Kidney (tissue), 14 donors: ENCODE measurements around the gene C1QTNF12. TPM values are rescaled to one million over a fixed set of nuclear protein-coding genes. Genes with fewer than 3 reads are reported as not detected.
A peak's percentile ranks its signal among the peaks of the same experiment; 100 is the strongest.

Experiments
- DNase-seq, 5 donors: peaks; one replicate each; pipeline ENCODE4 v3.0.0-alpha.2; 2013 to 2020
- FAIRE-seq: peaks from 2 replicates; lab custom pipeline; 2012; peaks lifted over from hg19 to GRCh38; lab: Jason Lieb, UNC
- H3K27ac ChIP-seq, 2 donors: one replicate each; pipeline ENCODE4 v1.7.0; 2013; ENCODE audit warnings: low read depth in 2 of 2, low read length in 2 of 2, inconsistent platforms in 1 of 2
- H3K27me3 ChIP-seq: one replicate; pipeline ENCODE4 v1.7.1; 2013; ENCODE audit warnings: low read length, inconsistent platforms; ENCODE audit not compliant: control insufficient read depth, insufficient read depth
- H3K36me3 ChIP-seq, 3 donors: one replicate each; pipeline versions ENCODE4 v1.7.0 to v1.7.1; 2013; ENCODE audit warnings: low read length in 3 of 3, control low read depth in 1 of 3, inconsistent platforms in 1 of 3; ENCODE audit not compliant: insufficient read depth in 3 of 3, control insufficient read depth in 2 of 3
- H3K4me1 ChIP-seq, 3 donors: one replicate each; pipeline versions ENCODE4 v1.7.0 to v1.7.1; 2013; ENCODE audit warnings: low read length in 3 of 3, inconsistent platforms in 1 of 3, low read depth in 1 of 3; ENCODE audit not compliant: control insufficient read depth in 2 of 3, insufficient read depth in 2 of 3
- H3K4me3 ChIP-seq, 3 donors: one replicate each; pipeline versions ENCODE4 v1.7.0 to v1.8.1; 2013; ENCODE audit warnings: low read length in 3 of 3, control low read depth in 1 of 3, inconsistent platforms in 1 of 3
- H3K9ac ChIP-seq, 3 donors: one replicate each; pipeline versions ENCODE4 v1.7.0 to v1.7.1; 2013; ENCODE audit warnings: low read length in 3 of 3, control low read depth in 1 of 3, inconsistent platforms in 1 of 3
- H3K9me3 ChIP-seq, 3 donors: one replicate each; pipeline versions ENCODE4 v1.7.0 to v1.7.1; 2013; ENCODE audit warnings: low read length in 3 of 3, control low read depth in 1 of 3, inconsistent platforms in 1 of 3; ENCODE audit not compliant: control insufficient read depth in 2 of 3, insufficient read depth in 1 of 3
- intact Hi-C: fragments of 100-400 bp; cut with DNase I; formaldehyde crosslinking; loops from one replicate; pipeline ENCODE4 v1.11.1; 2022
- polyA plus RNA-seq: library from polyadenylated mRNA; stranded (reverse); fragments of 350-450 nt; fragmentation: Illumina TruSeq; extraction: RNeasy Lipid Tissue Mini Kit (QIAGEN cat#74804); gene quantifications from one replicate; pipeline ENCODE4 v1.2.3, GENCODE V29; 2014; ENCODE audit warnings: low read depth, low replicate concordance; ENCODE audit not compliant: insufficient read depth
- total RNA-seq: library from RNA; stranded (reverse); fragmentation: NEBNext Ultra II Directional; extraction: Animal tissue kit (Norgen Biotek cat#: 25700); gene quantifications from one replicate; pipeline ENCODE4 v1.2.1, GENCODE V29; 2021
- TF ChIP-seq, protein P1 (sequence below): IDR thresholded peaks from 3 replicates; pipeline ENCODE4 v1.5.1; 2012; ENCODE audit warnings: mild to moderate bottlenecking, moderate library complexity, borderline replicate concordance; ENCODE audit not compliant: insufficient read depth; ENCODE audit errors: extremely low read depth
- donor health status: control.
- donor health status: control.
- donor health status: control.
- donor health status: control.
- donor health status: control.
- donor health status: DM: yes; HTN: yes; CAD: no.
- donor health status: Normal renal cell carcinoma (clear cell type).

Gene C1QTNF12
- total and polyA plus RNA-seq, 2 donors from 2014 or later, result 3.1 to 9.9 TPM

DNA sequence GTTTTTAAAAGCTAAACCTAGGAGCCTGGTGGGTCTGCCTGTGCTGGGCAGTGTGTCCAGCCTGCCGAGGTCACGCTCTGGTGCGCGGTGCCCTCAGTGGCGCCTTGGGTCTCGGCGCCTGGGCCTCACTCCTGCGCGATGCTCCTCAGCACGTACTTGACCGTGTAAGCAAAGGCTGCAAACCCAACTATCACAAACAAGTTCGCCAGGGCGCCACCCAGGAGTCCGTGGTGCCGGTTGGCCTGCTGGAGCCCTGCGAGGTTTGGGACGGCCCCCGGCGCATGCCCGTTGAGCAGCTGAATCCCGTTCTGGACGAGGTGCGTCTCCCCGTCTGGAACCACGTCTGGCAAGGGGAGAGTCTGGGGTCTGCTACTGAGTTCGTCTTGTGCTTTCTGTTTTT lies 8.6 kb upstream of the C1QTNF12 start:
- intact Hi-C loops, result no loop called here
- Histone ChIP-seq H3K27ac (no peak overlapping the region), H3K27me3 (no peaks in the 10 kb centered on the region), H3K9me3 (no peaks in the 10 kb centered on the region), H3K4me1 (peaks cover 0 to 4% (median 0%) of the 10 kb centered on the region in 3 donors), H3K36me3 (peaks cover 3 to 9% (median 9%) of the 10 kb centered on the region in 3 donors), H3K4me3 (no peak overlapping the region), H3K9ac (no peak overlapping the region)
- TF ChIP-seq, protein P1, sequence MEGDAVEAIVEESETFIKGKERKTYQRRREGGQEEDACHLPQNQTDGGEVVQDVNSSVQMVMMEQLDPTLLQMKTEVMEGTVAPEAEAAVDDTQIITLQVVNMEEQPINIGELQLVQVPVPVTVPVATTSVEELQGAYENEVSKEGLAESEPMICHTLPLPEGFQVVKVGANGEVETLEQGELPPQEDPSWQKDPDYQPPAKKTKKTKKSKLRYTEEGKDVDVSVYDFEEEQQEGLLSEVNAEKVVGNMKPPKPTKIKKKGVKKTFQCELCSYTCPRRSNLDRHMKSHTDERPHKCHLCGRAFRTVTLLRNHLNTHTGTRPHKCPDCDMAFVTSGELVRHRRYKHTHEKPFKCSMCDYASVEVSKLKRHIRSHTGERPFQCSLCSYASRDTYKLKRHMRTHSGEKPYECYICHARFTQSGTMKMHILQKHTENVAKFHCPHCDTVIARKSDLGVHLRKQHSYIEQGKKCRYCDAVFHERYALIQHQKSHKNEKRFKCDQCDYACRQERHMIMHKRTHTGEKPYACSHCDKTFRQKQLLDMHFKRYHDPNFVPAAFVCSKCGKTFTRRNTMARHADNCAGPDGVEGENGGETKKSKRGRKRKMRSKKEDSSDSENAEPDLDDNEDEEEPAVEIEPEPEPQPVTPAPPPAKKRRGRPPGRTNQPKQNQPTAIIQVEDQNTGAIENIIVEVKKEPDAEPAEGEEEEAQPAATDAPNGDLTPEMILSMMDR, result no peak
- no peak for FAIRE-seq
- DNase-seq, result peak in 1 of 5 donors; percentile 65

DNA sequence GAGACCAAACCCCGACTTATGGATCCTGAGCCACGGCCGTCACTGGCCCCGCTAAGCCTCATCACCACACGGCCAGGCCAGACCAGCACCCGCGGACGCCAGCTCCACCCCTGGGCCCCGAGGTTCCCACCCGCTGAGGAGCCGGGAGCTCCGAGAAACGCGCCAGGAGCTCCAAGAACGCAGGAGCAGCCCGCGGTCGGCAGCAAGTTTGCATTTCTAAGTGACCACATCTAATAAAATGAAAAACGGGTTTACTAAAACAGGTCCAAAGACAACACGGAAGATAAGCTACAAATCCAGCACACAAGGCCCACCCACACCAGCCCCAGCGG lies 8.1 kb upstream of the C1QTNF12 start:
- FAIRE-seq (no peak), DNase-seq (peak in 1 of 5 donors; percentile 61)
- Histone ChIP-seq H3K4me1 (peaks cover 0 to 4% (median 0%) of the 10 kb centered on the region in 3 donors), H3K9me3 (no peaks in the 10 kb centered on the region), H3K4me3 (no peak overlapping the region), H3K36me3 (peaks cover 3 to 9% (median 6%) of the 10 kb centered on the region in 3 donors), H3K9ac (no peak overlapping the region), H3K27me3 (no peaks in the 10 kb centered on the region), H3K27ac (no peak overlapping the region)
- TF ChIP-seq, protein P1, result no peak
- intact Hi-C loops, result no loop called here

DNA sequence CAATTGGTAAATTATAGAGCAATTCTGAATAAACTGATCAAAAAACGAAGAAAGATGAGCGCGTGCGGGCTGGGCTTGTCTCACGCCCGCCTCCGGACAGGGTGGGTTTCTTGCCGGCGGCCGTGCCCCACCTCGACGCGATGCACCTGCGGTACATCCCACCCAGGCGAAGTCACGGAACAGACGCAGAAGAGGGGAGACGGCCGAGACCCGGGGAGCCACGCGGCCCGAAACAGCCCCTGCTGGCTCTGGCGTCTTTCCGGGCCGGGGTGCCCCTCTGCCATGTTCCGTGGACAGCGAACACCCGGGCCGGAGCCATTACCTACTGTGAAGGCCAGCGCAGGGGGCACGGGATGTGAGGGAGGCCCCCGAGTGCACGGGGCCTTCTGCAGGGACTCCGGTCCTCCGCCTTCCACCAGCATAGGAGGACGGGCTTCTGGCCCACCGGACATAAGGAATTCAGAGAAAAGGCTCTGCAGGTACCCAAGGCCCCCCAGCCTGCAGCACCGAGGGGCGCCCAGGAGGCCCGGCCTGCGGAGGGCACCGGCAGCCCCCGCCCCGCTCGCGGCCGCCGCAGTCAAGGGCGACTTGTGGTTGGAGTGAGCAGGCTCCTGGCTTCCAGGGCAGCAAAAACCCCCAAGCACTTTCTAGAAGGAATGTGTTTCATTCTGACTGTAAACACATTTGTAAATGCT lies 7.6 kb upstream of the C1QTNF12 start:
- TF ChIP-seq, protein P1, result no peak
- DNase-seq (peak in 1 of 5 donors; percentile 79), FAIRE-seq (no peak)
- intact Hi-C loops, result no loop called here
- Histone ChIP-seq H3K27ac (no peak overlapping the region), H3K9me3 (no peaks in the 10 kb centered on the region), H3K4me1 (peaks cover 0 to 4% (median 0%) of the 10 kb centered on the region in 3 donors), H3K27me3 (no peaks in the 10 kb centered on the region), H3K9ac (no peak overlapping the region), H3K36me3 (peaks cover 2 to 8% (median 4%) of the 10 kb centered on the region in 3 donors), H3K4me3 (no peak overlapping the region)
